WERI-Rb-1 (cell line): ENCODE measurements around the gene ZFR2.

Experiments used
- DNase-seq: peaks from one replicate; pipeline ENCODE4 v3.0.0-alpha.2; 2020
- H3K27ac ChIP-seq: fragments of 250-450 bp; sonication (Bioruptor Pico); 2 replicates; pipeline ENCODE4 v1.5.1; 2020; ENCODE audit warnings: mild to moderate bottlenecking, moderate library complexity
- H3K27me3 ChIP-seq: fragments of 250-450 bp; sonication (Bioruptor Pico); 2 replicates; pipeline ENCODE4 v1.5.1; 2021; ENCODE audit warnings: mild to moderate bottlenecking, low read depth, moderate library complexity; ENCODE audit not compliant: insufficient read depth, severe bottlenecking
- H3K36me3 ChIP-seq: fragments of 250-450 bp; sonication (Bioruptor Pico); 2 replicates; pipeline ENCODE4 v1.5.1; 2020; ENCODE audit warnings: mild to moderate bottlenecking, moderate library complexity
- H3K4me3 ChIP-seq: 2 replicates; pipeline ENCODE4 v1.5.1; 2011; ENCODE audit warnings: low read depth, mild to moderate bottlenecking, control low read depth, low read length
- H3K9me3 ChIP-seq: fragments of 250-450 bp; sonication (Bioruptor Pico); 2 replicates; pipeline ENCODE4 v1.5.1; 2021; ENCODE audit warnings: mild to moderate bottlenecking, moderate library complexity; ENCODE audit not compliant: severe bottlenecking
- TF ChIP-seq, protein P1 (sequence below): IDR thresholded peaks from 2 replicates; pipeline ENCODE4 v1.5.1; 2011; ENCODE audit warnings: low read depth, mild to moderate bottlenecking, control low read depth, inconsistent platforms, low read length

The ZFR2 gene

DNA sequence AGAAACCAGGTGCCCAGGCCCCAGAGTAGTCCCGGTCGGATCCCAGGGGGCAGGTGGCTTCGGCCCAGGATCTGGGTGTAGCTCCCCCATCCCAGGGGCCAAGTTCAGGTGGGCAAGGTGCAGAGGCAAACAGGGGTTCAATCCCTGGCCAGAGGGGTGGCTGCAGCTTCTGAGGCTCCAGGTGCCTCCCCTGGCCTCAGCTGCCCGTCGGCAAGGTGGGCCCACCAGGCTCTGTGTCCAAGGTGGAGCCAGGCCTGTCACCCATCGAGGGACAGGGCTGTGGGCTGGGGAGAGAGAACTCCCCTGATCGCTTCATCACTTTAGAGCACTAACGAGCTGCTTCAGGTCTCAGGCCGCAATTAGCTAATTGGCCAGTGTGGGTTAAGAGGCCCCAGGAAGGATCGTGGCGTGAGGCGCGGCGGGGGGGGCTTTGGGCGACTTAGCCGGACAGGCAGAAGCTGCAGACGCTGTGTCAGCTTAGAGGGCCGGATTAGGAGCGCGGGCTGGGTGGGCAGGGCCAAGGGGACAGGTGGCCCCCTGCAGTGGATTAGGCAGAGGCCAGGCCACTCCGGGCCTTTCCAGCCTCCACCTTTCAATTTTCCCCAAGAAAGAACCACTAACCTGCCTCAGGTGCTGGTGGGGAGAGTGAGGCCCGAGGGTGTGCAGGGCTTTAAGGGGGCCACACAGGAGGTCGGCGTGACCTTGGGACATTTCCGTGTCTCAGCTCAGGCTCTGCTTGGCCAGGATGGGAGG, 94.0 kb downstream of the ZFR2 start:
- Histone ChIP-seq H3K27me3 (no peaks in the 10 kb centered on the region), H3K36me3 (peaks cover 46% of the 10 kb centered on the region), H3K27ac (peak overlapping the region; percentile 94), H3K4me3 (peak overlapping the region; percentile 5; the same call in 1 of the 2 replicates), H3K9me3 (no peaks in the 10 kb centered on the region)
- TF ChIP-seq, protein P1, sequence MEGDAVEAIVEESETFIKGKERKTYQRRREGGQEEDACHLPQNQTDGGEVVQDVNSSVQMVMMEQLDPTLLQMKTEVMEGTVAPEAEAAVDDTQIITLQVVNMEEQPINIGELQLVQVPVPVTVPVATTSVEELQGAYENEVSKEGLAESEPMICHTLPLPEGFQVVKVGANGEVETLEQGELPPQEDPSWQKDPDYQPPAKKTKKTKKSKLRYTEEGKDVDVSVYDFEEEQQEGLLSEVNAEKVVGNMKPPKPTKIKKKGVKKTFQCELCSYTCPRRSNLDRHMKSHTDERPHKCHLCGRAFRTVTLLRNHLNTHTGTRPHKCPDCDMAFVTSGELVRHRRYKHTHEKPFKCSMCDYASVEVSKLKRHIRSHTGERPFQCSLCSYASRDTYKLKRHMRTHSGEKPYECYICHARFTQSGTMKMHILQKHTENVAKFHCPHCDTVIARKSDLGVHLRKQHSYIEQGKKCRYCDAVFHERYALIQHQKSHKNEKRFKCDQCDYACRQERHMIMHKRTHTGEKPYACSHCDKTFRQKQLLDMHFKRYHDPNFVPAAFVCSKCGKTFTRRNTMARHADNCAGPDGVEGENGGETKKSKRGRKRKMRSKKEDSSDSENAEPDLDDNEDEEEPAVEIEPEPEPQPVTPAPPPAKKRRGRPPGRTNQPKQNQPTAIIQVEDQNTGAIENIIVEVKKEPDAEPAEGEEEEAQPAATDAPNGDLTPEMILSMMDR = no peak
- DNase-seq = peak; percentile 100

DNA sequence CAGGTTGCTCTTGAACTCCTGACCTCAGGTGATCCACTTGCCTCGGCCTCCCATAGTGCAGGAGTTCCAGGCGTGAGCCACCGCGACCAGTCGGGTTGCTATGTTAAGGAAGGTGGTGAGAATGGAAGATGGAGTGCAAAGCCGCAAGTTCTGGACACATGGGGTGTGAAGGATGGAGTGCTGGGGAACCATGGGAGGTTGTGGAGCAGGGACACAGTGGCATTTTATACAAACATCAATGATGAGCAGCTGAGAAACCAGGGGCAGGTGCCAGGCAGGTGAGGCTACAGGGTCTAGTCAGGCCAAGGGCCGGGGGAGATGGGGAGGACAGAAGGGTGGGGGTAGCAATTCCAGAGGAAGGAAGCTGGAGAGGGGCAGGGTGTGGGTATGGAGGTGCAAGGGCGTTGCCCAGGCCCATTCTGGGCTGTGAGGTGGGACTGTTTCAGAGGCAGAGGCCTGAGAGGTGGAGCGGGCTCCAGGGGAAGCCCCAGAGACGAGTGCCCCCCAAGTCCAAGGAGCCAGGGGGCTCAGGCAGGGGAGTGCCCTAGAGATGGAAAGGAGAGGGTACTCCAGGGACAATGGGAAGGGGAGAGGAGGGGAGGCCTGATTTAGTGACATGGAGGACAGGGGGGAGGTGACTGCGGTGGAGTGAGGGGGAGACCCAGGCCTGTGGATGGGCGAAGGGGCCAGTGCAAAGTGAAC, 94.9 kb downstream of the ZFR2 start:
- Histone ChIP-seq H3K4me3 (no peak overlapping the region), H3K27ac (peak overlapping the region; percentile 94), H3K27me3 (no peaks in the 10 kb centered on the region), H3K9me3 (no peaks in the 10 kb centered on the region), H3K36me3 (peaks cover 49% of the 10 kb centered on the region)
- TF ChIP-seq, protein P1 = no peak
- DNase-seq = no peak

DNA sequence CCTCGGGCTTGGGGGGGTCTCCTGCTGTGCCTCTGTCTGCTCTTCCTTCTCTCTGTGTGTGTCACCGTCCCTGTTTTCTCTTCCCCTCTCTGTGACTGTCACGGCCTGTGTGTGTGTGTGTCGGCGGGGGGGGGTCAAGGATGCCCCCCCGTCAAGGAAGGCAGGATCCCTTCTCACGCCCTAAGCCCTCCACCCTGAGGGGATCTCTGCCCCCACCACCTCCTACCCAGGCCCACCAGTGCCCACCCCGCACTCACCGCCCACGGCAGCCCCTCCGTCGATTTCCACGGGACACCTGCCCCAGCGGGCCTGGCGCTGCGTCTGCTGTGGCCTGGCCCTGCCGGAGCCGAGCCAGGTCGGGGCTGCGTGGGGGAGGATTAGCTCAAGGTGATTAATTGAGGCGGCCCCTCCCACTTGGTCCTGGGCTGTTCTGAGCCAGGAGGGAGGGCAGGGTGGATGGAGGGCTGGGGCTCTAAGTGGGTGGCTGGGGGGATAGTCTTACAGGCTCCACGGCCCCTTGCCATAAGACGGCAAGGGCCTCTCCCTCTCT, 96.9 kb downstream of the ZFR2 start, which contains the start of gene RAX2:
RAX2 (minus strand) TSS at position 323 of the 550 bp plus-strand sequence. CDS start 486 bp downstream, outside the sequence.
- TF ChIP-seq, protein P1 = no peak
- H3K4me3 ChIP-seq = peak within 1 kb of the TSS; percentile 88
- no peaks in the 10 kb centered on the region for H3K9me3 ChIP-seq
- no peaks in the 10 kb centered on the region for H3K27me3 ChIP-seq
- H3K36me3 ChIP-seq = peaks cover 40% of the 10 kb centered on the region
- peak; percentile 95 for DNase-seq
- peak within 1 kb of the TSS; percentile 94 for H3K27ac ChIP-seq

DNA sequence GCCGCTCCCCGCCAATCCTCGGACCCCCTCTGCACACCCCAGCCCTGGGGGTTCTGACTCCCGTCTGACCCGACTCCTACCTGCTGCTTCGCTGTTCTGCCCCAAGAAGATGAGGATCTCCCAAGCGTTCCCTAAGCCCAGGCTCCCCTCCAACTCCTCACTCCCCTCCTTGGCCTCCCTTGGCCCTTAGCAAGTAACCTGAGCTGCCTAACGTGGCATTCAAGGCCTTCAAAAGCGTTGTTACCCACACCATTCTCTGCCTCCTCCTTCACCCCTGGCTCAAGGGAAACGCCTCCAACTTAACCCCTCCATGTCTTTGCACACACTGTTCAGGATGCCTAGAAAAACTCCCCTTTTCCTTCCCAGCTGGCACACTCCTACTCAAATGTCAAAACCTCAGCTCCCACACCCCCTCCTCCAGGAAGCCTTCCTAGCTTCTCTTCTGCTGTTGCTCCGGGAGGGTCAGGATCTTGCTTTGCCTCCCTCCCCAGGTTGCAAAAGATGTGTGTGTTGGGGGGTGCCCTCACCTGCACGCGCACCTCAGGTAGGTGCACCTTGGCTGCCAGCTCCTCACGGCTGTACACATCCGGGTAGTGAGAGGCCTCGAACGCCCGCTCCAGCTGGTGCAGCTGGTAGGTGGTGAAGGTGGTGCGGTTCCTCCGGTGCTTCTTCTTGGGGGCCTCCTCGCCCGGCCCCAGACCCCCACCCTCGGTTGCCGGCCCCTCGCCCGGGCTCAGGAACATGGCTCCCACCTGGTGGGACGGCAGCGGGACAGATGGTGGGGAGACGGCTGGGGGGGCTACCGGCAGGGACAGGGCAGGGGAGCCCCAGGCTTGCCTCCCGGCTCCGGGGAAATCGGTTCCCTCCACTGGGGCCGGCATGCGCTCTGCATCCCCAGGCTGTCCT, 97.6 kb downstream of the ZFR2 start:
- H3K36me3 ChIP-seq = peaks cover 46% of the 10 kb centered on the region
- H3K9me3 ChIP-seq = no peaks in the 10 kb centered on the region
- TF ChIP-seq, protein P1 = no peak
- H3K27me3 ChIP-seq = no peaks in the 10 kb centered on the region
- DNase-seq = no peak
- H3K27ac ChIP-seq = peak overlapping the region; percentile 94
- H3K4me3 ChIP-seq = peak overlapping the region; percentile 88
